ENCODE data around the gene ATRAID.

GRCh38 chr2:27191070-27191829 lies 20.6 kb upstream of the ATRAID start:
- TF ChIP-seq CTCF (IDR thresholded peaks at IDR 0.05) = peak; percentile 34 to 70 (median 38)
- no peak for TF ChIP-seq POLR2A (IDR thresholded peaks at IDR 0.05)
- TF ChIP-seq POLR2AphosphoS5 (IDR thresholded peaks at IDR 0.05; ENCODE audit: insufficient read depth in 1 of 2, low read depth in 1 of 2) = no peak
